Mesenteric fat pad (tissue), 1 donor: ENCODE data around the gene RGS17. TPM values are rescaled to one million over a fixed set of nuclear protein-coding genes. Genes with fewer than 3 reads are reported as not detected.
"Not testable (repeated sequence)": the region's sequence is repeated elsewhere in the genome, so short reads cannot be mapped to it uniquely, and the experiment has no call there.

Experiments
- DNase-seq: peaks from one replicate; pipeline ENCODE4 v3.0.0-alpha.2; 2020; ENCODE audit warnings: low spot score
- total RNA-seq: library from RNA; stranded (reverse); fragmentation: NEBNext Ultra II Directional; extraction: Animal tissue kit (Norgen Biotek cat#: 25700); gene quantifications from one replicate; pipeline ENCODE4 v1.2.1, GENCODE V29; 2021
- donor health status: DM: yes; HTN: yes; CAD: no.

RGS17 gene
- total RNA-seq, 1 donor from 2014 or later, result 4.6 TPM

DNA sequence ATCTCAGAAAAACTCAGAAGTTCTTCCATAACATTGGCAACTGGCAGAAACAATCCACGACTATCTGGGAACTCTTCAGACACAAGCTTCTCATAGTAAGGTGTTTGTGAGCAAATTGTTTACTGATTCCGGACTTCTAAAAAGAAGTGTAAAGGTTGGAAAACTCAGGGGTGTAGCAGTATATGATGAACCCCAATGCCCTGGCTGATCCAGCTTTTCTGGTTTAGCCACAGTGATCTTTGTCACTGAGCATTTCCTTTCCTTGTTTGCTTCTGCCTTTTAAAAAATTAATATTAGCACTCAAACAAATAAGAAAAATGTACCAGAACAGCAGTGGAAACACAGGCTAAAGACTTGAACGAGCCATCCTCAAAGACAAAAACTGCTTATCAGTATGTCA lies 4.9 kb downstream of the RGS17 start:
- no peak for DNase-seq

DNA sequence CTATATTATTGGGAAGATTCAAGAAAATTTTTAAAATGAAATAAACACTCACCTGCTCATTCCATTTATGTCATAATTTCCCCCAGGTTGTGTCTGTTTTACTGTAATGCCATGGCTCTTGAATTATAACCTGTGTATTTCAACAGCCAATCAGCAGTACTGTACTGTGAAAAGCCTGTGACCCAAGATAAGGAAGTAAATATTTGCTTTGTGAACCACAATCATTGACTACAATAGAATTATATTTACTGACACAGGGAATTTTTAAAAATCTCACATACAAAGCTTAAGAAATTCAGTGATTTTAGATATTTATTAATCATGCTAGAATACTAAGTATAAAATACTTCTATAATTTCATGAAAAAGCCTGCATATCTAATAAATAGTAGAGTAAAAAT lies 6.0 kb downstream of the RGS17 start:
- no peak for DNase-seq

DNA sequence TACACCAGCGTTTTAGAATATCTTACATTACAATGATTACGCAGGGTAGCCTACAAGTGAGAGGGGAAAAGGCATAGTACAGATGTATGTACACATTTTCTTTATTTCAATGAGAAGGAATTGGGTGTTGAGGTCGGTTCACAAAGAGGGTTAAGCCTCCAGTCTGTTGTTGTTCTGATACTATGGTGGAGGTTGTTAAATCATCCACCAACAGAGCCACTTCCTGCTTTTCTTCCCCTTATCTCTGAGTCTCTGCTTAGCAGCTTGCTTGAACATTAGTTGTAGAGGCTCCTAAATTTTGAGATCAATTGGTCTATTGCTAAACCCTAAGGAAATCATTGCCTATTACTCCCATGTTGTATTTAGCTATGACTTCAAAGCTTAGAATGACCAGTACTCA lies 7.3 kb downstream of the RGS17 start:
- DNase-seq, result no peak

DNA sequence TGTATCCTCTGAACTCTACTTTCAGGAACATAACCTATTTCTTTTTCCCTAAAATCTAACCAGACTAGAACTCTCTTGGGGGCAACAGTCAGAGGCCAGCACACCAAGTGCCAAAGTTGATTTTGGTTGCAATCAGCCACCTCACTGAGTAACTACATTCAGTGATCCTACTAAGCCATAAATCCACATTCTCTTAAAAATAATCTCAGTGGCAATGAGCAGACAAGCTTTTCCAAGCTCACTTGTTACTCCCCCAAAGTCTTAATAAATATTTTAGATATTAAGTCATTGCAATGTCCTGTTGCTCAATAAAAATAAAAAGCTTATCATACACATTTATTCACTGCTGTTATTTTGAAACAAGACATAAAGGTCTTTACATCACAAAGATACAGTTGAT lies 9.8 kb downstream of the RGS17 start:
- no peak for DNase-seq

DNA sequence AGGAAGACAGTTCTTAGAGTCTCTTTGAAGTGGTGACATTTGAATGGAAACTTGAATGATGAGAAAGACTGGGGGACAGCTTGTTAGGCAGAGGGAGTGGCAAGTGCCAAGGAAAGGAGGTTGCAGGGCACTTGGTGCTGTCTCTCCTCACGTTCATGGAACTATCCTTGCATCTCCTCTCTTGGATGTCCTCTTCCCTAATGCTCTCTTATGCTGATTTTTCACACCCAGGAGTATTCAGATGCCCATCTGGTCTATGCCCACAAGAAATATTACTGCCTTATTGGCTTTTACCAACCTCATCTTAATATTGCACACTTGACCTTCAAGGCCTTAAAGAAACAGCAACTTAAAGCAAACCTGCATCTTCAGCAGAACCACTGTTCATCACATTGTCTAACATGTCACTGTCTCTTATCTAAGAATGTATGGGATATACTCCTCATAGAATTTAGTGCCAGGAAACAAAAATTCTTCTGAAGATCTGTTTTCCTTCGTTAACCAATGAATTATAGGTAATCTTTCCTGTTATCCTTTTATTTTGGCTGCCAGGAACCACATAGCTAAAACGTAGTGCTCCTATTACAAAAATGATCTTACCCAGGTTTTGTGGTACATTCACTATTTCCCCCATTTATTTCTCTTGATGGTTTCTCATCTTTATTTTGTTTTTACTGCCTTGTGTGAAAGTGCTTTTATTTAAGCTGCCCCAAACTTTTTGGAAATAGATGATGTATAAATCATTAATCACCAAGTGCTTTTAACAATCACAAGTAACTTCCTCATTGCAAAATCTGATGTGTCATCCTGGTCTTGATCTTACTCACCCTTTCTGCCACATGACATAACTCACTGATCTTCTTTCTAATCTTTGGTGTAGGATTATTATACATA lies 12.8 kb downstream of the RGS17 start:
- DNase-seq, result no peak

DNA sequence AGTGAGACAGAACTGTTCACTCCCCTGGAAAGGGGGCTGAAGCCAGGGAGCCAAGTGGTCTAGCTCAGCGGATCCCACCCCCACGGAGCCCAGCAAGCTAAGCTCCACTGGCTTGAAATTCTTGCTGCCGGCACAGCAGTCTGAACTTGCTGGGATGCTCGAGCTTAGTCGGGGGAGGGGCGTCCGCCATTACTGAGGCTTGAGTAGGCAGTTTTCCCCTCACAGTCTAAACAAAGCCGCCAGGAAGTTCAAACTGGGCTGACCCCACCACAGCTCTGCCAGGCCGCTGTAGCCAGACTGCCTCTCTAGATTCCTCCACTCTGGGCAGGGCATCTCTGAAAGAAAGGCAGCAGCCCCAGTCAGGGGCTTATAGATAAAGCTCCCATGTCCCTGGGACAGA lies 20.0 kb downstream of the RGS17 start:
- DNase-seq, result not testable (repeated sequence)

DNA sequence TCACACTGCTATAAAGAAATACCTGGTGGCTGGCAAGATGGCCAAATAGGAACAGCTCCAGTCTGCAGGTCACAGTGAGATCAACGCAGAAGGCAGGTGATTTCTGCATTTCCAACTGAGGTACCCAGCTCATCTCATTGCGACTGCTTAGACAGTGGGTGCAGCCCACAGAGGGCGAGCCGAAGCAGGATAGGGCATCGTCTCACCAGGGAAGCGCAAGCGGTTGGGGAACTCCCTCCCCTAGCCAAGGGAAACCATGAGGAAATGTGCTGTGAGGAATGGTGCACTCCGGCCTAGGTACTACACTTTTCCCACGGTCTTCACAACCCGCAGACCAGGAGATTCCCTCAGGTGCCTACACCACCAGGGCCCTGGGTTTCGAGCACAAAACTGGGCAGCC lies 20.5 kb downstream of the RGS17 start:
- DNase-seq, result not testable (repeated sequence)

DNA sequence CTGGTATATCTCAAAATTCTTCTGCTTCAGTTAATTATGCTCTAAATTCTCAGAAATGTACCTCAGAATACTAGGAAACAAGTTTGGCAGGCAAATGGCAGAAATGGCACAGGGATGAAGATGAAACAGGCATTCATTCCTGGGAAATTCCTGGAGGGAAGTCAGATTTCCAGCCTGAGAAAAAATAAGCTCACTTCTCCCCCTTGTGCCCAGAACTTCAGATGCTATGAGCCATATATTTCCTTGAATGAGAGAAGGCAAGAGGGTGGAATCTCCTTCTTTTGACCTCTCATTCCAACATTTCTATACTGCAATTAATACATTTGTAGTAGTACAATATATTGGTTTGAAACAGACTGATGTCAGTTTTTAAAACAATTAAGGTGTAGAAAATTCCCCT lies 22.8 kb downstream of the RGS17 start:
- DNase-seq, result no peak

DNA sequence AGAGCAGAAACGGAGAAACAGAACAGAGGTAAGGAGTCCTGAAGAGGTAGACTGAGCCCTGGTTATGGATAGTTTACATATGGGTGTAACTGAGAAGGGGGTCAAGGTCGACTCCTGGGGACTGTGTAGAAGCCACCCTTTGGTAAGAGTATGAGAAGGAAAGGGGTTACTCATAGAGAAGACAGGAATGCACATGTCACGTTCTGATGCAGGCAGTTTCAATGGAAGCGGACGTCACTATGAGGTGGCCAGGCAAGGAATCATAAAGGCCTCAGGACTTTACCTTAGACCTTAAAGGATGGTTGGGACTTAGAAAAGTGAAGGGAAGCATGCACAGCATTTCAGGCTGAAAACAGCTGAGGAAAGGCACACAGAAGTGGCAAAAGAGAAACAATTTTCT lies 25.1 kb downstream of the RGS17 start:
- DNase-seq, result no peak

DNA sequence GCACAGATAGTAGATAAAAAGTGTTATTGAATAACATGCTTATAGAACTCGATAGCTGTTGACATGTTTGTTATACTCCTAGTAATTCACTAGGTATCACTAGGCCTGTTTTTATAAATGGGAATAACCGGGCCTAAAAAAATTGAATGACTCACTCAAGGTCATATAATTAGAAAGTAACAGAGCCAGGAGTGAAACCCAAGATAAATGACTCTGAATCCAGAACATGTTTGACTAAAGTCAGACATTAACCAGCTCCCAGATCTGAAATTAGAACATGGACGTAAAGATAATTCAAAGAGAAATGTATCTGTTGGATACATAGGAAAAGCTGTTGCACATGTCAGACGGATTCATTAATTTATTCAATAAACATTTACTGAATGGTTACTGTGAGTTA lies 26.9 kb downstream of the RGS17 start:
- DNase-seq, result no peak

DNA sequence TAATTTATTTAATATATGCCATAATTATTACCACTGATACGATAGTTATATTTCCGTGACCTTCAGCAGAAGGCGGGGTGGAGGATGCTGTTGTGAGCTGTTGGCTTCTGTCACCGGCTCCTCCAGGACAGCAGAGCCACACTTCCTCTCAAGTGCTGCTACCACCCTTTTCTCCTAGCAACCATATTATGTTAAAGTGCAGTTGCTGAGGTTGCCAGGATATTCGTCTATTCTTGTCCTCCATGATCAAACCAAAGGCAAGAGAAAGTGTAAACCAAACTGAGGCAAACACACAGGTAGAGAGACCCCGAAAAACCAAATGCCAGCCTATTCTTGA lies 27.8 kb downstream of the RGS17 start:
- no peak for DNase-seq

DNA sequence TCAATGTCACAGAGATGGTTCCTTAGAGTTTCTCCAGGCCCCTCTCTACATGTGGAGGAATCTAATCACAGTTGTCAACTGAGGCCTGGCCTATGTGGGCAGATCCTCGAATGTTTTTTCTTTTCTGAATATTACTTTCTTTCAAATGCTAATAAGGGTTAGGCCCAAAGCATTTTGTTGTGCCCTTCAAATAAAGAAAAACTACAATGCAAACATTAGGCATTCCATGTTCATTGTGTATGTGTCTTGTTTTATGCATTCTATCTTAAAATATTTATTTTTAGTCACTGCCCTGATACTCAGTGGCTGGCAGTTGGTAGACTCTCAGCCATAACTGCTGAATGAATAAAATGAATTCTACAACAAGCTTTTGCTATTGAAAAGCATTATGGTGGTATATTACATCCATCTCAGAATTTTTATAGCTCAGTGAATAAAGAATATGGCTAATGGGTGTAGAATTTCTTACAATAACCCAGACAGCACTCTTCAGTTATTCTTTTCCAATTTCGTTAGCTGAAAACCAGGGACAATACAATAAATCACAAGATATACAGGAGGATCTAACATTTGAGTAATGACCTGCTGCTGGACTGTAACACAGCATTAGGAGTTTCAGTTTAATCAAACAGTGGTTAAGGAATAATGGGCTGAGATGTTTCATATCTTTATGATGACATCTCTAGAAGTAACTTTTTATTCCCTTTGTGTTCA lies 28.3 kb downstream of the RGS17 start:
- DNase-seq, result no peak

DNA sequence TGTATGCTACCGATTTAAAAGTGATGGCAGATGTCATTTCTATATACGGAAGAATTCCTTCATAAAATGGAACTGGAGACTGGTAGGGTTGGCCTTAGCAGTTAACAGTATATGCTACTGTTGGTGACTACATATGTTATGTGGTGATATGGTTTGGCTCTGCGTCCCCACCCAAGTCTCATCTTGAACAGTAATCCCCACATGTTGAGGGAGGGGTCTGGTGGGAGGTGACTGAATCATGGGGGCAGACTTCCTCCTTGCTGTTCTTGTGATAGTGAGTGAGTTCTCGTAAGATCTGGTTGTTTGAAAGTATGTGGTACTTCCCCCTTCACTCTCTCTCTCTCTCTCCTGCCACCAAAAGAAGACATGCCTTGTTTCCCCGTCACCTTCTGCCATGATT lies 29.6 kb downstream of the RGS17 start:
- no peak for DNase-seq

DNA sequence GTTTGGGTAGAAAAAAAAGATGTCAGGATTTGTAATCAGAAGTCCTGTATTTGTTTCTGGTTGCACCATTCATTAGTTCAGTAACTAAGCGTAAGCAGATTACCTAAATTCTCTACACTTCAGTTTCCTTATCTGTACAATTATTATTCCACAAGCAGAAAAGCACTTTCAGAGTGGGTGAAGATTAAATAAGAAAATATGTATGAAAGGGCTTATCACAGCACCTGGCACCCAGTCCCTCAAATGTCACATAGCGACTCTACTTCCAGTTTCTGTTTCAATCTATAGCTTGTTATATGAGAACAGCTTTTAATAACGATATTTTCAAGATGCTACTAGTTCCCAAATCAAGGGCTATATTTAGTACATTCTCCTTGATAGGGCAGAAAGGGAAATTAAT lies 31.4 kb downstream of the RGS17 start:
- DNase-seq, result no peak

DNA sequence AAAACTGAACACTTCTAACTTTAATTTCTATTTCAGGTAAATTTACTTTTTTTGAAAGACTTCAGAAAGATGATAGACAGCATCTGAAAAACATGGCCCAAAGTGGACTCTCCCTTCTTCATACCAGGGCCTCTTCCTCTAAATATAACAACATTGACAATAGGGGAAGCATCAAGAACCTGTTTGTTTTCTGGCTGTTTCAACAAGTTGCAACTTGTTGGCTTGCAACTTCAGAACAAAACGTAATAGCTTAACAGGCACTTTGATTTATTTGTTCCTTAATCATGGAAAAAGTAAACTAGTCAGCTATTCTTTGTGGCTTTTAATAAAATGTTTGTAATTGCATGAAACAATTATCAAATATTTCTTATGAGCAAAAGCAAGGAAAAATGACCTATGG lies 34.3 kb downstream of the RGS17 start:
- DNase-seq, result no peak

DNA sequence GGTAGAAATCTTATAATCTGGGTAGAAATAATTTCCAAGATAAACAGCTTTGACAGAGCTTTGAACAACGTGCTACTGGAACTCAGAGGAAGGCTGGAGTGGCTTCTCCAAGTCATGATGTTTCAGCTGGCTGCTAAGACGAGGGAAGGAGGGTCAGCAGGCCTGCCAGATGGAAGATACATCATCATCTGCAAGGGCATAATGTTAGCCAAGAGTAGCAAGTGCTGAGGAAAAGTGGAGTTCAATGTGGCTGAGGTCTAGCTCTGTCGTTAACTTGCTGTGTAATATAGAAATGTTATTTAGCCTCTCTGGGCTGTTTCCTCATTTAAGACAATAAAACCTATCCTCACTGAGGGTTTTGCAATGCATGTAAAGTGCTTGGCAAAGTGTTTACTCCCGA lies 35.1 kb downstream of the RGS17 start:
- no peak for DNase-seq

DNA sequence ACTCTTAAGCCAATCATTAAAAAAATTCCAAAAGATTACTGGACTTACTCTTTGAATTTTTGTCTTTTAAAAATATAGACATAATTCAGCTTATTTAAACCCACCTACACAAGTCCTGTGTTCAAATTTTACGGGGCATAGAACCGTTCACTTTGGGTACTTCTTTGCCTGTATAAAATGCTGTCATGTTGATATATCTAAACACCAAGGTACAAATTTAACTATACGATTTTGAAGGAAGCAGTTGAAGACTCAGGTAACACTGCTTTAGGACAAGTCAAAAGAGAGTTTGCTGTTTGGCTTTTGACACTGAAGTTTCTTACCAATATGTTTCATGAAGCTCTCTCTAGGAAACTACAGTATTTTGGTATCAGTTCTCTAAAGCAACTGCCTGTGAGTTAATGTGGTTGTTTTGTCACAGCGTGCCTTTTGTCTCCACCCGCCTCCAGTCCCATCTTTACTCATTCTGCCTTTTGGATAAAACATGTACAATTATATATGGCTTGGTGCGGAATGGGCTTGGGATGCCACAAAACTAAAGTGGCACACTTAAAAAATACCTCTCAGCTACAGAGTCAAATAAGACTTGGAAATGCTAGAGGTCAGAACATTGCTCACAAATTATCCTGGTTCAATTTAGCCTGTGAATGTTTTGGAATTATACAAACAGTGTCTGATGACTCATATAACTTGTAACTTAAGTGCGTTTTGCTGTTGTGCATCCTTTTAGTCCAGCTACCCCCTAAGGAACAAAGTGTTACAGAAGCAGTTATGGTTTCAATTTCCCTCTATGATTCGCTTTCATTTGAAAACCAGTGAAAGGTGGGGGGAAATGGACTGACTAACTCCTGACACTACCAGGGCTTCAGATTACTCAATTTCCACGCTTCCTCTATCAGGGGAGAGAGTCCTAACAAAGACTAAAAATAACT lies 38.7 kb downstream of the RGS17 start:
- no peak for DNase-seq

DNA sequence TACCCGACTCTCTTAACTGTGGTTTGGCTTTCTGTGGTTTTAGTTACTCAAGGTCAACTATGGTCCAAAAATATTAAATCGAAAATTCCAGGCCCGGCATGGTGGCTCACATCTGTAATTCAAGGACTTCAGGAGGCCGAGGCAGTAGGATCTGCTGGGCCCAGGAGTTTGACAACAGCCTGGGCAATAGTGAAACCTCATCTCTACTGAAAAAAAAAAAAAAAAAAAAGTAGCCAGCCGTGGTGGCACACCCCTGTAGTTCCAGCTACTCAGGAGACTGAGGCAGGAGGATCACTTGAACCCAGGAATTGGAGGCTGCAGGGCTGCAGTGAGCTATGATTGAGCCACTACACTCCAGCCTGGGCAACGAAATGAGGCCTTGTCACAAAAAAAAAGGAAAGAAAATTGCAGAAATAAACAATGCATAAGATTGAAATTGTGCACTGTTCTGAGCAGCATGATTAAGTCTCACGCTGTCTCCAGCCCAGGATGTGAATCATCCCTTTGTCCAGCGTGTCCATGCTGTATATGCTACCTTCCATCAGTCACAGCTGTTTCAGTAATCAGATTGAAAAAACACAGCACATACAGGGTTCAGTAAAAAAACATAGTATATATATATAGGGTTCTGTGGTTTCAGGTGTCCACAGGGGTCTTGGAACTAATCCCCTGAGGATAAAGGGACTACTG lies 40.7 kb downstream of the RGS17 start:
- no peak for DNase-seq

DNA sequence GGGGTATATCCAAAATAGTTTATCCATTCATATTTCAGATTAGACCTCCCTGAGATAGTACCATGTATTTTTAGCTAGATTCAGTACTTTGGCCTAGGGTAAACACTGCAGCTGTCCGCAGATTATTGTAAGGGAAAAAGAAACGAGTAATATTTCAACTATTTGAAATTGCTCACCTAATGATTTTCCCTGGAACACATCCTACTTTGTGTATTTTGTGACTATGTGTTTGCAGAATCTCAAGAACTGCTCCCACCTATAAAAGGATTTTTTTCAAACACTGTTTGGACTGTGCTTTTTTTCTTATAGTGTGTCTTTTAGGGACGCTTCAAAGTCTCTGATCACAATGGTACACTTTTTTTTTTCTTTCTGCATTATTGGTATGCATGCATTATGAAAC lies 42.3 kb downstream of the RGS17 start:
- no peak for DNase-seq

DNA sequence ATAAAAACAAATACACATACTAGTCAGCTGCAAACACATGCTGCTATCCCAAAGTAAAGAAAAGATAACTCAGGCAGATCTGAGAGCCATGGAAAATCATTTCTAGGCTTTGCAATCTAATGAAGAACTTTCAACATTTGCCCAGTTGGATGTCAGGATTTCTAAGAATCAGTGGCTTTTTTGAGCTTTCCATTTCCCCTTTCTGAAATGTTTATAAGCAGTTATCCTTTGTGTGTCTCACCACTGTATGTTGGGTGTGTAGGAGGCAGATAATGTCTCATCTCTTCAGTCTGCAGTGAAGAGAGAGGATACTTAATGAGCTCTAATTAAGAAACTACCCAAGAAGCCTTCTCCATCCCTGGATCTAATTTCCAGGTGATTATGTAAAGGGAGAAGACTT lies 43.6 kb downstream of the RGS17 start:
- DNase-seq, result no peak
